Bronchial epithelial cell (primary cell): ENCODE results near the gene PTPRF. TPM values are rescaled to one million over a fixed set of nuclear protein-coding genes. Genes with fewer than 3 reads are reported as not detected.

ENCODE experiments used
- DNase-seq: peaks from one replicate; pipeline ENCODE4 v3.0.0-alpha.2; 2010; ENCODE audit warnings: low read depth
- FAIRE-seq: peaks from 2 replicates; lab custom pipeline; 2011; peaks lifted over from hg19 to GRCh38; lab: Jason Lieb, UNC
- H3K27me3 ChIP-seq: 2 replicates; pipeline ENCODE4 v1.5.1; 2011; ENCODE audit warnings: low read length; ENCODE audit not compliant: control insufficient read depth, insufficient read depth
- H3K36me3 ChIP-seq: 2 replicates; pipeline ENCODE4 v1.5.1; 2011; ENCODE audit warnings: low read length; ENCODE audit not compliant: control insufficient read depth, insufficient read depth
- H3K4me3 ChIP-seq: 2 replicates; pipeline ENCODE4 v1.5.1; 2011; ENCODE audit warnings: mild to moderate bottlenecking, low read depth, low read length, control low read depth
- CTCF ChIP-seq: IDR thresholded peaks from 2 replicates; pipeline ENCODE4 v1.5.1; 2011; ENCODE audit warnings: mild to moderate bottlenecking, moderate library complexity, low read length, control low read depth, inconsistent platforms; ENCODE audit not compliant: insufficient read depth, severe bottlenecking
- total RNA-seq: library from RNA; depleted of rRNA; stranded (reverse); fragments of >200 nt; gene quantifications from 2 replicates; pipeline ENCODE4 v1.2.1, GENCODE V29; 2014

The PTPRF gene
- total RNA-seq, 1 donor from 2014 or later = 127 TPM

GRCh38 chr1:43572538-43572937, 41.9 kb downstream of the PTPRF start:
- DNase-seq (no peak), FAIRE-seq (no peak)
- Histone ChIP-seq H3K27me3 (no peaks in the 10 kb centered on the region), H3K4me3 (no peak overlapping the region), H3K36me3 (peaks cover 66% of the 10 kb centered on the region)
- TF ChIP-seq CTCF = no peak

GRCh38 chr1:43573066-43573800, 42.5 kb downstream of the PTPRF start:
- no peaks in the 10 kb centered on the region for H3K27me3 ChIP-seq
- FAIRE-seq (no peak), DNase-seq (no peak)
- H3K36me3 ChIP-seq = peaks cover 64% of the 10 kb centered on the region
- no peak for TF ChIP-seq CTCF
- no peak overlapping the region for H3K4me3 ChIP-seq

GRCh38 chr1:43576521-43576920, 45.8 kb downstream of the PTPRF start:
- peaks cover 52% of the 10 kb centered on the region for H3K36me3 ChIP-seq
- no peak for TF ChIP-seq CTCF
- FAIRE-seq (no peak), DNase-seq (no peak)
- no peaks in the 10 kb centered on the region for H3K27me3 ChIP-seq
- no peak overlapping the region for H3K4me3 ChIP-seq

GRCh38 chr1:43577655-43578542, 47.2 kb downstream of the PTPRF start:
- TF ChIP-seq CTCF = no peak
- no peak for FAIRE-seq
- no peak for DNase-seq
- no peak overlapping the region for H3K4me3 ChIP-seq
- H3K27me3 ChIP-seq = no peaks in the 10 kb centered on the region
- H3K36me3 ChIP-seq = peaks cover 47% of the 10 kb centered on the region

- TF ChIP-seq CTCF = no peak
- no peak for FAIRE-seq
- Histone ChIP-seq H3K36me3 (peaks cover 49% of the 10 kb centered on the region), H3K4me3 (no peak overlapping the region), H3K27me3 (no peaks in the 10 kb centered on the region)
- DNase-seq = no peak
Measured at GRCh38 chr1:43580039-43580438, 49.4 kb downstream of the PTPRF start.
